ENCODE data around the gene FAM227A. TPM values are rescaled to one million over a fixed set of nuclear protein-coding genes. Genes with fewer than 3 reads are reported as not detected.

Gene FAM227A
- total RNA-seq, 2 donors from 2014 or later = 1.3 to 3.6 TPM

GRCh38 chr22:38689651-38690050 is 33.5 kb upstream of the FAM227A start:
- ATAC-seq (no peak), DNase-seq (no peak)
- Histone ChIP-seq H3K27me3 (no peaks in the 10 kb centered on the region), H3K27ac (no peak overlapping the region), H3K4me1 (no peaks in the 10 kb centered on the region), H3K9me3 (no peaks in the 10 kb centered on the region), H3K4me3 (no peak overlapping the region), H3K36me3 (replicated peaks in 1 of 2; ENCODE audit: insufficient read depth in 1 of 2, low read depth in 2 of 2) (peaks cover 0 to 20% of the 10 kb centered on the region in 2 donors)
- 42 to 63% methylated on average over 1 of the region's 1 CpG for WGBS, 2 donors
- TF ChIP-seq POLR2A (IDR thresholded peaks at IDR 0.05) (no peak), CTCF (IDR thresholded peaks at IDR 0.05) (no peak)
- intact Hi-C loops (cut with DNase I) = no loop called here

- Histone ChIP-seq H3K9me3 (no peaks in the 10 kb centered on the region), H3K4me3 (no peak overlapping the region), H3K36me3 (replicated peaks in 1 of 2; ENCODE audit: insufficient read depth in 1 of 2, low read depth in 2 of 2) (peaks cover 0 to 24% of the 10 kb centered on the region in 2 donors), H3K4me1 (peaks cover 12% of the 10 kb centered on the region), H3K27ac (no peak overlapping the region), H3K27me3 (no peaks in the 10 kb centered on the region)
- TF ChIP-seq POLR2A (IDR thresholded peaks at IDR 0.05) = no peak
- TF ChIP-seq CTCF (IDR thresholded peaks at IDR 0.05) = no peak
- 67 to 90% methylated on average over 1 of the region's 1 CpG for WGBS, 2 donors
- ATAC-seq = no peak
- intact Hi-C loops (cut with DNase I) = no loop called here
- no peak for DNase-seq
Observed at GRCh38 chr22:38685761-38686160, 29.6 kb upstream of the FAM227A start.

GRCh38 chr22:38684895-38685294 is 28.7 kb upstream of the FAM227A start:
- ATAC-seq = no peak

GRCh38 chr22:38681582-38682335 is 25.6 kb upstream of the FAM227A start, which contains the start of gene TOMM22:
Gene TOMM22 (plus strand): TSS chr22:38681957. CDS start chr22:38681979, 22 bp downstream.
- TF ChIP-seq POLR2A (IDR thresholded peaks at IDR 0.05) (peak; percentile 49 to 82 (median 81)), CTCF (IDR thresholded peaks at IDR 0.05) (peak; percentile 26 to 92 (median 53))
- WGBS, 2 donors = 0% methylated on average over 10 to 58 of the region's 60 CpGs
- ATAC-seq (peak; percentile 100), DNase-seq (peak; percentile 87 to 92 (median 88))
- no peaks in the 10 kb centered on the region for H3K9me3 ChIP-seq
- peaks cover 12% of the 10 kb centered on the region for H3K4me1 ChIP-seq
- intact Hi-C loops (cut with DNase I) = no loop called here
- no peaks in the 10 kb centered on the region for H3K27me3 ChIP-seq
- peak within 1 kb of the TSS in 3 of 4 donors; percentile 68 to 77 (median 73) for H3K27ac ChIP-seq
- H3K4me3 ChIP-seq = peak within 1 kb of the TSS; percentile 95 to 98
- H3K36me3 ChIP-seq (replicated peaks in 1 of 2; ENCODE audit: insufficient read depth in 1 of 2, low read depth in 2 of 2) = peaks cover 0 to 16% of the 10 kb centered on the region in 2 donors

More at GRCh38 chr22:38684895-38685294, 28.7 kb upstream of the FAM227A start:
- no peaks in the 10 kb centered on the region for H3K27me3 ChIP-seq
- intact Hi-C loops (cut with DNase I) = no loop called here
- H3K4me3 ChIP-seq = no peak overlapping the region
- H3K9me3 ChIP-seq = no peaks in the 10 kb centered on the region
- no peak for DNase-seq
- no peak for TF ChIP-seq POLR2A (IDR thresholded peaks at IDR 0.05)
- TF ChIP-seq CTCF (IDR thresholded peaks at IDR 0.05) = no peak
- H3K4me1 ChIP-seq = peaks cover 12% of the 10 kb centered on the region
- peaks cover 0 to 24% of the 10 kb centered on the region in 2 donors for H3K36me3 ChIP-seq (replicated peaks in 1 of 2; ENCODE audit: insufficient read depth in 1 of 2, low read depth in 2 of 2)
- WGBS, 2 donors = 91 to 95% methylated on average over 9 of the region's 9 CpGs
- no peak overlapping the region for H3K27ac ChIP-seq

All from body of pancreas (tissue), 4 donors.